Stimulated activated CD8-positive, alpha-beta memory T cell treated with anti-CD3 and anti-CD28 coated beads, Interleukin-4, amount 100 ng/mL, for 1 hour (primary cell): ENCODE measurements around the gene TBL1XR1.
"Not testable (repeated sequence)": the region's sequence is repeated elsewhere in the genome, so short reads cannot be mapped to it uniquely, and the experiment has no call there.

Source experiments
- DNase-seq, 2 donors: peaks; one replicate each; pipeline ENCODE4 v3.0.0-alpha.2; 2020; ENCODE audit warnings: low read depth in 2 of 2, low spot score in 1 of 2

The TBL1XR1 gene

DNA sequence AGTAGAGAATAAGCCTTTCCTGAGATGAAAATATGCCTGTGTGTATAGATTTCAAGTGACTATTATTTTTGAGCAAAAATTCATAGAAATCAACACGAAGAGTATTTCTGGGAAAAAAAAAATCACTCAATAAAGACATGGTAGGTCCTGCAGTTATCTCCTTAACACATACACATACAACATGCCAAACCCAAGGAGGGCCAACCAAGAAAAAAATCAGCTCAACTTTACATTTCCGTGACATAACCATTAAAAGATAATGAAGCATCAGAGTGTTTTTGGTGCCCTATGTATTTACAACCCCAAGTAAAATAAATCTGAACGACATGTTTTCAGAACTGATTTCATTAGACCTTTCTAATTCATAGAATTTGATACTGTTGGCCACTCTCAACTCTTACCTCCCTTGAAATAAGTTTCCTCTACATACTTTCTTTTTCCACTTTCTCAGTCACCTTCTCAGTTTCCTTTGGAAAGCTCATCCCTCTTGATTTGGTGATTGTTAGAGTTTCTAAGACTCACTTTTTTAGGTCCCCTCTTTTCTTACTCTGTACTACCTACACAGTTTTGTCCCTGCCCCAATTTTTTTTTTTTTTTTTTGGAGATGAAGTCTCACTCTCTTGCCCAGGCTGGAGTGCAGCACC, 162.3 kb downstream of the TBL1XR1 start:
- no peak for DNase-seq

DNA sequence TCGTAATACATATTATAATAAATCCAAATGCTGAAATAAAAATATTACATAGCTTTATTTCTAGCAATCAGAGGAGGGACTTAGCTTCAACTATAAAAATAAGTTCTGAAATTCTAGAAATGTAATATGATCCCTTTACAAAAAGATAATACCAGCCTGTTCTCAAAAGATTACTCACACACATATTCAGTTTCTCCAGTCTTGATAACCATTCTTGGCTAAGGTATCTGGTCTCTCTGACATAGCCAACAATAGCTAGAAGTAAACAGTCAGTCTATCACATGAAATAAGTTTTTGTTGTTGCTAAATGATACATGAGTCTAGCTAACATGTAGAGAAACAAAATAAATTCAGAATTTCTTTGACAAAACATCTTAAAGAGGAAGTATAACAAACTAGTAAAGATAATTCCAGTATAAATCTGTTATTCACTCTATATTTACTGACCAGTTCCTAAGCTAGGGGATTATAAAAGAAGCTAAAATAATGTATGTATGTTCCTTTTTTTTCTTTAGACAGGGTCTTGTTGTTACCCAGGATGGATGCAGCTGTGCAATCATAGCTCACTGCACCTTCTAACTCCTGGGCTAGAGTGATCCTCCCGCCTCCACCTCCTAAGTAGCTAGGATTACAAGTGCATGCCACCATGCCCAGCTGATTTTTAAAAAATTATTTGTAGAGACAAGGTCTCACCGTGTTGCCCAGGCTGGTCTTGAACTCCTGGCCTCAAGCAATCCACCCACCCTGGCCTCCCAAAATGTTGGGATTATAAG, 170.6 kb downstream of the TBL1XR1 start:
- DNase-seq = no peak

DNA sequence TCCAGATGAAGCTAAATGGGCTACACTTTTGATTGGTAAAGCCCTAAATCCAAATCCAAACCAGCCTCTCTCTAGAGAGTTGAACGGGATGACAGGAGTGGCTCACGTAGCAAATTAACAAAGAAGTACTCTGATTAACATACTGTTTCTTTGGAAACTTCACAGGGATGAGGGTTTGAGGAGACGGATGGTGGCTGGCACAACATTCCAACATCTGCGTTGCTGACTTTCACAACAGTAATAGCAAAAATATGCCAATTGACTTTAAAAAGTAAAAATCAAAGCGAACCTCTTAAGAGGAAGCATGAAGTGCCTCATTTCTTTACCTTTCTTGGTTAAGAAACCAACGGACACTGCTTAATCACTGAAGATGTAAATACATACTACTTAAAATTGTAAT, 181.4 kb downstream of the TBL1XR1 start:
- DNase-seq = no peak

DNA sequence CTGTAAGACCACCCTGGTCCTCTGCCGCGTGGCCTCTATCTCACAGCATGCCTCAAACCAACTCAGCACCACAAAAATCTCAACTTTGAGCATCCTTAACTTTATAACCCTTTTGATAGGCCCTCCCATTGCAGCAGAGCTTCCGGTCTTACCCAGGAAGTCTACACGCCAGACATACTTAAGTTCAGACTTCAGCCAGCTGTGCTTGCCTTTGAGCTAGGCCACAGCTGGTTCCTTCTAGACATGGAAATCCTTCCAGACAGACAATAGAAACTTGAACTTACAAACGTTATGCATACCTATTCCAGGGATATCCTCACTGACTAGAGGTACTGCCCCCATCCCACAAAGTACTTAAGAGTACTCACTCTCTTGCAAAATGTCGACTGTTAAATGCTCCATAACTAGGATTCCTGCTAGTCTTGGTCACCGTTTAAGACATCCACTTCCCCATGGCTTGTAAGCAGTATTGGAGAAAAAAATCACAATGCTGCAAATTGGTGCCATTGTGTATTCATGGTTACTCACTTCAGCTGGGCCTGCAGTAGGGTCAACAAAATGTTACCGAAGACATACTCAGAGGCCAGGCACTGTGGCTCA, 183.5 kb downstream of the TBL1XR1 start:
- no peak for DNase-seq

DNA sequence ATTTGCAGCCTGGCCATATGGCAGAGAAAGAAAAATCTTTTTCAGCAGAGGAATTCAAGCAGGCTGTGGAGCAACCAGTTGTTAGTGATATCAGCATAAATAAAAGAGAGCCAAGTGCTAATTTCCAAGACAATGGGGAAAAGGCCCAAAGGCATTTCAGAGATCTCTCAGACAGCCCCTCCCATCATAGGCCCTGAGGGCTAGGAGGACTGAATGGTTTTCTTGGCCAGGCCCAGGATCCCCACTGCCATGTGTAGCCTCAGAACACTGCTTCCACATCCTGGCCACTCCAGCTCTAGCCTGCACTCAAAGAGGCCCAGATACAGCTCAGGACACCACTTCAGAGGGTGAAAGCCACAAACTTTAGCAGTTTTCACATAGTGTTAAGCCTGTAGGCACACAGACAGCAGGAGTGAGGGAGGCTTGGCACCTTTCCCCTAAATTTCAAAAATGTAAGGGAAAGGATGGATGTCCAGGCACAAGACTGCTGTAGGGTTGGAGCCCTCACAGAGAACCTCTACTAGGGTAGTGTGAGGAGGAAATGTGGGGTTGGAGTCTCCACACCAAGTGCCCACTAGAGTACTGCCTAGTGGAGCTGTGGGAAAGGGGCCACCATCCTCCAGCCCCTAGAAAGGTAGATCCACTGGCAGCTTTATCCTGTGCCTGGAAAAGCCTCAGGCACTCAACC, 191.4 kb downstream of the TBL1XR1 start:
- no peak for DNase-seq

DNA sequence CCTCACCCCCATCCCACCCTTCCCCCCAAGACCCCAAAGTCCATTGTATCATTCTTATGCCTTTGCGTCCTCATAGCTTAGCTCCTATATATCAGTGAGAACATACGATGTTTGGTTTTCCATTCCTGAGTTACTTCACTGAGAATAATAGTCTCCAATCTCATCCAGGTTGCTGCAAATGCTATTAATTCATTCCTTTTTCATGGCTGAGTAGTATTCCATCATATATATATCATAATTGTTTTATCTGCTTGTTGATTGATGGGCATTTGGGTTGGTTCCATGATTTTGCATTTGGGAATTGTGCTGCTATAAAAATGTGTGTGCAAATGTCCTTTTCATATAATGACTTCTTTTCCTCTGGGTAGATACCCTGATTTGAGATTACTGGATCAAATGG, 197.1 kb downstream of the TBL1XR1 start:
- not testable (repeated sequence) for DNase-seq

DNA sequence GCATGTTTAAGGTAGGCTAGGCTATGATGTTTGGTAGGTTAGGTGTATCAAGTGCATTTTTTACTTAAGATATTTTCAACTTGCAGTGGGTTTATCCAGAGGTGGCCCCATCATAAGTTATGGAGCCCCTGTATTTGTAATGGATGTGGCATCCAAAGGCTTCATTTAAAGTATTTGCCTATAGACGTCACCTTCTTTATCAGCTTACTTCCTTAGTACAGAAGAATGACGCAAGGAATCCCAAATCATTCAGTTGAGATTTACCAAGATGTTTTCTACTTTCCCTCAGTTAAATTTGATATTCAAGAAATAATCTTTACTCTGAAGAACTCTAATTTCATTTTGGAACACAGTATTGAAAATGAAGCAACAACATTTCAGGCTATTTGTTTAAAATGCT, 201.3 kb downstream of the TBL1XR1 start:
- DNase-seq = no peak

DNA sequence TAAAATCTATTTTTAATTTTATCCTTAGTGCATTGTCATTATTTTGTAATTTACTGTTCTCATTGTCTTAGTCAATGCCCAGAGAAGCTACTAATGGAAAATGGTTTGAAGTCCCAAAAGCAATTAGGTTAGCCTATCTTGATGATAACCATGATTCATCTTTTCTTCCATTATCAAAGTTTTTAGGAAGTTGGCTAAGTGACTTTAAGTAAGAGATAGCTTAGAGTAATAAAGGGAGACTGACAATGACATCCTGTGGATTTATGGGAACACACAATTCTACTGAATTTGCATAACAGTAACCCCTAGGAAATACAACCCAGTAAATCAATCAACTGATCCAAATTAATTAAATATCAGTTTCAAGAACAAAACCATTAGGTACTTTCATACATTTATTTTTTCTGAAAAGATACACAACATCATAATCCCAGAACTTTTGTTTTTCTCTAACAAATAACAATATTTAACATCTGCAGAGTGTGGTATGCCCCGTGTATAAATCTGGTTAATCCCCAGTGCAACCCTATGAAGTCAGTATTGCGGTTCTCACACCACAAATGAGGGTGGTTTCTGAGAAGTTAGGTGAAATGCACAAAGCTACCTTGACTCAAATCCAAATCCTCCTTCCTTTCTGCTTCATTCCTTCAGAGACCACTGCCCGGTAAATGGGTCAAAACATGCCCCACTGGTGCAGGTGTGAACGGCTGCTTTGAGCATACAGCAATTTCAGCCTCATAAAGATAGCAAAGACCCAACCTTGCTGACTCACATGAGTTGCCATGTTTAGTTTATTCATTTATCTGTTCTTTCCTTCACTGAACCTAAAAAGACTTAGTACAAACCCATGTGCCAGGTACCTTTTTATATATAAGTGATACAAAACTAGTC, 202.1 kb downstream of the TBL1XR1 start:
- DNase-seq = no peak

DNA sequence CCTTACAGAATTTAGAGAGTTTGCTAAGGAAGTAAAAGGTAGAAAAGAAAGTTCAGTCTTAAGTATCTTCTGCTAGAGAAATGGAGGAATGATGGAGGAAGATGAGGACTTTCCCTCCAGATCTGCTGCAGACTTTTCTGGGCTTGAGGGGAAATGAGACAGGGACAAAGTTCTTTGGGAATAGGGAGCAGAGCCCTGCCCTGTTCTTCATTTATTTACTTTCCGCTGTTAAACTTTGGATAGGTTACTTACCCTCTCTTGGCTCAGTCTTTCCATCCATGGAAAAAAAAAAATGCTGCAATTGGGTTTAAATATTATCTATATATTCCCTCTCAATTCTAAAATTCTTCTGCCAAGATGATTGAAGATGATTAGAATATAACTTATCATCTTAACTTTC, 202.9 kb downstream of the TBL1XR1 start:
- DNase-seq = no peak

DNA sequence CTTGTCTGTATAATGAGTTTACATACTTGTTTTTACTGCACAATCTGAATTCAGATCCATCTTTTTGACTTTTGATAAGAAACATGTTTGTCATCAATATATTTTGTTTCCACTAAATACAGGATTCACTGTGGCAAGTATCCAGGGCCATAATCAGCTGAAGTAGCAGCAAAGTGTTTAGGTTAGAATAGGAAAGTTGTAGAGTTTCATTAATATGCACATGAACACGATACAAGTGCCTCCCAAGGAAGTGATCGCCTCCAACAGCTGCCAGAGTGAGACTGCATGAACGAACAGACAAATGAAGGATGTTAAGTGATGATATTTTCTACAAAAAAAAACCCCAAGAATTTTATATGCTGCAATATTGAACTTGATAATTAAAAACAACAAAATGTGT, 204.3 kb downstream of the TBL1XR1 start:
- DNase-seq = no peak

DNA sequence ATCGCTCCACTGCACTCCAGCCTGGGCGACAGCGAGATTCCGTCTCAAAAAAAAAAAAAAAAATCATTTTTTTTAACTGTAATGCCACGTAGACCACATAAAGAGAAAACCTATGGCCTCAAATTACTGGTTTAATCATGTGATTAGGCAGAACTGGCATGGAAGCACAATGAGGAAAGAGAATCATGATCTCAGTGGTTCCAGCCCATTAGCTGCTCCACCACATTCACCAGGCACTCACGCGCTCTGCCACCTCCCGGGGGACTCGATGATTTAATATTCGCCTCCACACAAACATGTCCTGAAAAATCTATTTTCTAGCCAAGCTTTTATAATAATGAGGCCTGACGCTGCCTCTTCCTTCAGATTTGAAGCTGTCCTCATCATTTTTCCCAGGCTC, 204.7 kb downstream of the TBL1XR1 start:
- DNase-seq = no peak

DNA sequence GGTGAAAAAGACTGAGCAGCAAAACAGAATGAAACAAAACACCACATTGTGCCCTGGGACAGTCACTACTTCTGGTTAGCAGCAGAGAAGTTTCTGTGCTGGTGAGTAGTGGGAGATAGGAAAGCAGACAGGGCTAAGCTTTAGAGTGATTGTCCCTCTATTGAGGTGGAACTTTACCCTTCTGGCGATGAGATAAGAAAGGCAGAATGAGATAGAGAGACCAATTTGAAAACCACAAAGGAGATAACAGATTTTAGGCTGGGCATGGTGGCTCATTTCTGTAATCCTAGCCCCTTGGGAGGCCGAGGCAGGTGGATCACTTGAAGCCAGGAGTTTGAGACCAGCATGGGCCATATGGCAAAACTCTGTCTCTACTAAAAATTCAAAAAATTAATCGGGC, 208.5 kb downstream of the TBL1XR1 start:
- DNase-seq = no peak

DNA sequence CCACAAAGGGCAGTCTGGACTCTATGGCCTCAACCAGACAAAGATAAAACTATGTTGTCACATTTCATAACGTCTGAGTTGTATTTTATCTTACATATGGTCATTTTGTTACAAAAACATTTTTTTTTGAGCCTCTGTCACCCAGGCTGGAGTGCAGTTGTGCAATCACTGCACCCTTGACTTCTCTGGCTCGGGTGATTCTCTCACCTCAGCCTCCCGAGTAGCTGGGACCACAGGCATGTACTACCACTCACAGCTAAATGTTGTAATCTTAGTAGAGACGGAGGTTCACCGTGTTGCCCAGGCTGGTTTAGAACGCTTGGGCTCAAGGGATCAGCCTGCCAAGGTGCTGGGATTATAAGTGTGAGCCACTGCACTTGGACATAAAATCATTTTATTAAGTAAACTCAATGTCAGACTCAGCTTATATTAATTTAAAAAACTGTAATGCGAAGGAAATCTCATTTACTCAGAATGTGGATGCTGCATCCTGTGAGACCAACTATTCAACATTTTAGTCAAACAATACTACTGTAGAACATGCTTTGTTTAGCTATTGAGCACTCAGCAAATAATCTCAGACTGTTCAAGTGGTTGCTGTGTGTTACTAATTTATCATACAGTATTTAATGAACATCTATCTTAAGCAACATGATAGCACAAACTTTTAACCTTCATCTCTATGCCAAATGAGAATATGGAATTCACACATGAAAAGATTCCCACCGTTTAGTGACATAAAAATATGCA, 209.2 kb downstream of the TBL1XR1 start:
- no peak for DNase-seq

DNA sequence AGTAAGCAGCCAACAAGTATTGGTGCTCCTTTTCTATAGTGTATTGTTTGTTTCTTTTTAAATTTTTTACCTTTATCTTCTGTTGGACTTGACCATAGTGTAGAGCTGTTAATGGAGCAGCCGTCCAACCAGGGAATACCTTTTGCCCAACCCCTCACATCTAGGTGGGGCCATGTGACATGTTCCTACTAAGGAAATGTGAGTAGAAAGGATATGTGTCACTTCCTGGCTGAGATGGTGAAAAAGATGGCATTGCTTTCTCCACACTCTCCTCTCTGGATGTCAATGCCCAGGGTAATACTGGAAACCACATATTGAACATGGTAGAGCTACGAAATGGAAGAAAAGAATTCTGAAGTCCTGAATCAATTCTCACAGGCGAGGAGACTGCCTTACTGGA, 218.8 kb downstream of the TBL1XR1 start:
- no peak for DNase-seq

DNA sequence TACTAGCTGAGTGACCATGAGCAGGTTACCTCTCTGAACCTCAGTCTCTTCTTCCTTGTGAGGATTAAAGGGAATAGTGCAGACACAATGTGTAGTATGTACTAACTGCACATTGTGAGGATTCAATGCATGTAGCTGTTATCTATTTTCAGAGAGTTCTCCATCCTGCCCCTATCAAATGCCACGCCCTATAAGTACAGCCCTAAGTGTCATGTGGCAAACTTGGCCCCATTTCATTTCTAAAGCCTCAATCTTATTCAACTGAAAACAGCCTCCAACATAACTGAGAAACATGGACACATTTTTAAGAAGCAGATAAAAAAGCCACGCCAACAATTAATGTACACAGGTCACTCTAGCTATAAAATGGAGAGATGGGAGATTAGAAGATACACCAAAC, 220.0 kb downstream of the TBL1XR1 start:
- no peak for DNase-seq

DNA sequence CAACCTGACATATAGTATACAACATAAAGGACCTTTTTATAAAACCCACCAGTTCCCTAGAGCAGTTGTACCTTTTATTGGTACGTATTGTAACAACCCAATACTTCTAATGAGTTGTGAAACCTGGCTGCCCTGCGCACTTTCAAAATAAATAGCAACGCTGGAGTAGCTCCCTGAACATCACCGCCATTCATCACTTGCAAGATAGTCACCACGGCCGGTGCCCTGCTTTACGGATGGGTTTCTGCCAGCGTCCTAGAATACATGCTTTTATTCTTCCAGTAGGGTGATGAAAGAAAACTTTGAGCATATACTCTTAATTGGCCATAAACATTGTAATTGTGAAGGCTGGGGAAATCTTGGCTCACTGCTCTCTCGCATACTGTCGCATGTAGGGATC, 220.7 kb downstream of the TBL1XR1 start:
- DNase-seq = no peak

DNA sequence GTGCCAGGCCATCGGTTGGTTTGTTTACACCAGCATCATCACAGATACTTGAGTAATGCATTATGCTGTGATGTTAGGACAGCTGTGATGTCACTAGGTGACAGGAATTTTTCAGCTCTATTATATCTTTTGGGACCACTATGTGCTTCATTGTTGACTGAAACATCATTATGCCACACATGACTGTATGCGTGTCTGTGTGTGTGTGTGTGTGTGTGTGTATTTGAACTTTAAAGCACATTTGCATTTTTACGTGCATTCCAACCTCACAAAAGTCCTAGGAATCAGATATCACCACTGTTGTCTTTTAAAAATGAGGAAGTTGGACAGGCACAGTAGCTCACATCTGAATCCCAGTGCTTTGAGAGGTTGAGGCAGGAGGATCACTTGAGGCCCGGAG, 223.0 kb downstream of the TBL1XR1 start:
- no peak for DNase-seq

DNA sequence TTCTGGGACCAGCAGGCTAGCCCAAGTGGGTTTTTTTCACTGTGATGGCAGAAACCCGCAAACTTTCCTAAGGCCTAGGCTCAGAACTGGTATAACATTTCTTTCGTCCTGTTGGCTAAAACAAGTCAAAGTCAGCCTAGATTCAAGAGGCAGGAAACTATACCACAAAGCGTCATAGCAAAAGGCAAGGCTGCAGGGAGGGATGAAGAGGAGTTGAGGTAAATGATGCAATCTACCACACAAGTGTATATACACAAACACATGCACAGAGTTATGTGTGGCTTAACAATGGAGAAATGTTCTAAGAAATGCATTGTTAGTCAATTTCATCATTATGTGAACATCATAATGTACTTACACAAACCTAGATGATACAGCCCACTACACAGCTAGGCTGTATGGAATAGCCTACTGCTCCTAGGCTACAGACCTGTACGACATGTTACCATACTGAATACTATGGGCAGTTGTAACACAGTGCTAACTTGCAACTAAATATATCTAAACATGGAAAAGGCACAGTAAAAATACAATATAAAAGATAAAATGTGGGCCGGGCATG, 225.6 kb downstream of the TBL1XR1 start:
- no peak for DNase-seq

DNA sequence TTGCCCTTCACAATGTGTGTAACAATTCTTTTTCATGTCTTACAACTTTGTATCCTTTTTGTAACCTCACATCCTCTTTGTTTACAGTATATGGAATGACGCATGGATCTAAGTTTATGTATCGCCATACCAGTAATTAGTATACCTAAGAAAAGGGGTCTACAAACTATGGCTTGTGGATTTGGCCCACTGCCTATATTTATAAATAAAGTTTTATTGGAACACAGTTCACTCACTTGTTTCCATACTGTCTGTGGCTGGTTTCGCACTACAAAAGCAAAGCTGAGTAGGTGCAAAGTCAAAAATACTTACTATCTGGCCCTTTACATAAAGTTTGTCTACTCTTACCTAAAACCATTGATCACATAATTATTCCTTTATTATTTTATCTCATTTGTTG, 226.5 kb downstream of the TBL1XR1 start:
- DNase-seq = no peak

DNA sequence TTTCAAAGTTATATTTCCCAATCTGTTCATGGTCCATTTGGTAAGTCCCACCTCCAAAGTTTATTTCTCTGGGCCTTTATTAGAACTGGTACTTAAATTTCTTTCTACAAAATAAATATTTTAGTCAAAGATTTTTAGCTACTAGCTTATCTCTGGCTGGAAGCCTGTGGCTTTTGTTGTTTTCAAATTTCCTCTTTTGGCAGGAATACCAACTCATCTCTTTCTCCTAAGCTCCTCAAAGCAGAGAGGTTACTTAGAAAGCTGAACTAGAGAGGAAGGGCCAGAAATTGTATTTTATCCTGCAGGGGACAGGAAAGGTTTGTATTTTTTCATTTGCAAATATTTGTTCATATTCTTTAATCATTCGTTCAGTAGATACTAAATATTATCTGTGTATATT, 227.8 kb downstream of the TBL1XR1 start:
- DNase-seq = no peak
